ENCODE data around the gene EIF3I.
A peak's percentile ranks its signal among the peaks of the same experiment; 100 is the strongest.

EIF3I gene

GRCh38 chr1:32266921-32267591, 44.8 kb downstream of the EIF3I start:
- no peak for DNase-seq

GRCh38 chr1:32269744-32270143, 47.5 kb downstream of the EIF3I start:
- DNase-seq: no peak

DNA sequence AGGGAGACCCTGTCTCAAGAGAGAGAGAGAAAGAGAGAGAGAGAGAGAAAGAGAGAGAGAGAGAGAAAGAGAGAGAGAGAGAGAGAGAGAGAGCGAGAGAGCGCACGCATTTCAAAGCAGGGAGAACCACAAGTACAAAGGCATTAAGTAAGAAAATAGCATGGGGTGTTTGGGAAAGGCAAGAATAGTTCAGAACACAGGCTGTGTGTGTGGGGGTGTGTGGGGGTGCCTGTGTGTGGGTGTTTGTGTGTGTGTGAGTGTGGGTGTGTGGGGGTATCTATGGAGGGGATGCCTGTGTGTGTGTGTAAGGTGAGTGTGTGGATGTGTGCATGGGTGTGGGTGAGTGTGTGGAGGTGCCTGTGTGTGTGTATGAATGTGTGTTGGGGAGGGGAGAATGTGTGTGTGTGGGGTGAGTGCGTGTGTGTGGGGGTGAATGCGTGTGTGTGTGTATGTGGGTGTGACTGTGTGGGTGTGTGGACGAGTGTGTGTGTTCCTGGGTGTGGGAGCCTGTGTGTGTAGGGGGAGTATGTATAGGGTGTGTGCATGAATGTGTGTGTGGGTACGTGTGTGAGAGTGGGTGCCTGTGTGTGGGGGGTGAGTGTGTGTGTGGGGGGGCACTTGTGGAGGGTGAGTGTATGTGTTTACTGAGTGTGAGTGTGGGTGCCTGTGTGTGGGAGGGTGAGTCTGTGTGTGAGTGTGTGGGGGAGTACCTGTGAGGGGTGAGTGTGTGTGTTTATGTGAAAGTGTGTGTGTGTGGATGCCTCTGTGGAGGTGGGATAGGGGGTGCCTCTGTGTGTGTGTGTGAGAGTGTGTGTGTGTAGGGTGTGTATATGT, 50.6 kb downstream of the EIF3I start:
- DNase-seq: no peak

GRCh38 chr1:32273391-32274208, 51.4 kb downstream of the EIF3I start:
- peak; percentile 48 for DNase-seq

- no peak for DNase-seq
Observed at GRCh38 chr1:32274646-32275340, 52.6 kb downstream of the EIF3I start.

DNA sequence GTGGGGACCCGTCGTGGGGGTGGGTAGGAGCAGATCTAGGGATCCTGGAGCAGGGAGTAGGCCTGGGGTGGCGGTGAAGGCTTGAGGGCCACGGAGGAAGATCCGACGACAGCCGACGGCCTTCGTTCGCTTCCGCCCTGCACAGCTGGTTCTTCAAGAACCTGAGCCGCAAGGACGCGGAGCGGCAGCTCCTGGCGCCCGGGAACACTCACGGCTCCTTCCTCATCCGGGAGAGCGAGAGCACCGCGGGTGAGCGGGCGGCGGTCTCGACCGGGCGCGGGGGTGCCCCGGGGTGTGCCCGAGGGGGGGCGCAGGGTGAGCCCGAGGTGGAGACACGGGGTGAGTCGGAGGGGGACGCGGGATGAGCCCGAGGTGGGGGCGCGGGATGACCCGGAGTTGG, 53.2 kb downstream of the EIF3I start:
- DNase-seq: peak; percentile 3

GRCh38 chr1:32276032-32276782, 54.0 kb downstream of the EIF3I start:
- DNase-seq: no peak
